SK-N-SH (cell line): Measurements from ENCODE around the gene NFKB2. TPM values are rescaled to one million over a fixed set of nuclear protein-coding genes. Genes with fewer than 3 reads are reported as not detected.

Experiments used
- CTCF ChIA-PET: fragments of 300-600, 350-600 bp; formaldehyde crosslinking; extraction: SDS; loops from one replicate; lab custom pipeline; 2021; lab: Yijun Ruan, JAX
- POLR2A ChIA-PET: fragments of 350-600 bp; sonication (Branson Sonifier 250); formaldehyde crosslinking; extraction: SDS; loops from one replicate; lab custom pipeline; 2020; ENCODE audit warnings: antibody characterized with exemption, inconsistent platforms; lab: Yijun Ruan, JAX
- DNase-seq: peaks from one replicate; pipeline ENCODE4 v3.0.0; 2012
- H2AFZ ChIP-seq: fragments of 200-600 bp; sonication (generic); 2 replicates; pipeline ENCODE4 v1.8.1; 2016; ENCODE audit warnings: antibody characterized with exemption, mild to moderate bottlenecking, low read depth
- H3F3A ChIP-seq: fragments of 200-600 bp; sonication (generic); replicated peaks from 2 replicates; pipeline ENCODE3; 2016; ENCODE audit warnings: antibody characterized with exemption, mild to moderate bottlenecking; ENCODE audit not compliant: insufficient read depth
- H3K27ac ChIP-seq, 2 experiments: fragments of 200-500 bp in 1 of 2; fragments of 200-600 bp in 1 of 2; sonication (Bioruptor generic) in 1 of 2; sonication (generic), shearing (Covaris generic) in 1 of 2; 2 replicates each; pipeline versions ENCODE4 v1.5.1 to v1.6.1; 2014 to 2016; ENCODE audit warnings: low read depth in 2 of 2, inconsistent platforms in 1 of 2, low read length in 1 of 2, mild to moderate bottlenecking in 1 of 2, mixed read lengths in 1 of 2
- H3K27me3 ChIP-seq: fragments of 200-600 bp; sonication (generic), shearing (Covaris generic); 2 replicates; pipeline ENCODE4 v1.6.1; 2016; ENCODE audit warnings: mixed run types; ENCODE audit not compliant: insufficient read depth
- H3K36me3 ChIP-seq, 2 experiments: fragments of 200-500 bp in 1 of 2; fragments of 200-600 bp in 1 of 2; sonication (Bioruptor generic) in 1 of 2; sonication (generic) in 1 of 2; replicated peaks in 1 of 2; 2 replicates each; pipeline versions ENCODE3 to v1.5.1; 2014 to 2016; ENCODE audit warnings: low read length in 1 of 2, mild to moderate bottlenecking in 1 of 2; ENCODE audit not compliant: insufficient read depth in 2 of 2, control insufficient read depth in 1 of 2
- H3K4me1 ChIP-seq, 2 experiments: fragments of 200-500 bp in 1 of 2; fragments of 200-600 bp in 1 of 2; sonication (Bioruptor generic) in 1 of 2; sonication (generic), shearing (Covaris generic) in 1 of 2; 2 replicates each; pipeline versions ENCODE4 v1.5.1 to v1.6.1; 2014 to 2016; ENCODE audit warnings: low read depth in 1 of 2, low read length in 1 of 2, mixed run types in 1 of 2; ENCODE audit not compliant: insufficient read depth in 2 of 2, control insufficient read depth in 1 of 2
- H3K4me2 ChIP-seq: fragments of 200-600 bp; sonication (generic), shearing (Covaris generic); 2 replicates; pipeline ENCODE4 v1.6.1; 2017; ENCODE audit warnings: mixed run types
- H3K4me3 ChIP-seq, 2 experiments: fragments of 200-500 bp in 1 of 2; fragments of 200-600 bp in 1 of 2; sonication (Bioruptor generic) in 1 of 2; sonication (generic), shearing (Covaris generic) in 1 of 2; 2 replicates each; pipeline versions ENCODE4 v1.5.1 to v1.8.1; 2014 to 2016; ENCODE audit warnings: low read depth in 2 of 2, inconsistent platforms in 1 of 2, low read length in 1 of 2, mild to moderate bottlenecking in 1 of 2, mixed read lengths in 1 of 2, moderate library complexity in 1 of 2
- H3K79me2 ChIP-seq: fragments of 200-600 bp; sonication (generic); 2 replicates; pipeline ENCODE4 v1.8.1; 2017; ENCODE audit warnings: mild to moderate bottlenecking; ENCODE audit not compliant: insufficient read depth
- H3K9ac ChIP-seq: fragments of 200-600 bp; sonication (generic); 2 replicates; pipeline ENCODE4 v1.6.1; 2017; ENCODE audit warnings: mixed run types
- H3K9me2 ChIP-seq: fragments of 200-600 bp; sonication (generic); 2 replicates; pipeline ENCODE4 v1.6.1; 2017; ENCODE audit warnings: mixed run types
- H3K9me3 ChIP-seq: fragments of 200-600 bp; sonication (generic); 2 replicates; pipeline ENCODE4 v1.6.1; 2017; ENCODE audit warnings: mixed run types, mild to moderate bottlenecking, moderate library complexity
- H4K20me1 ChIP-seq: fragments of 200-600 bp; sonication (generic); 2 replicates; pipeline ENCODE4 v1.6.1; 2017; ENCODE audit warnings: mild to moderate bottlenecking, mixed run types; ENCODE audit not compliant: insufficient read depth
- CHD2 ChIP-seq: fragments of 150-350 bp; IDR thresholded peaks from 2 replicates; pipeline ENCODE4 v1.6.1; 2018; ENCODE audit warnings: low read length; ENCODE audit not compliant: partially characterized antibody
- ELF1 ChIP-seq: IDR thresholded peaks from 2 replicates; pipeline ENCODE4 v1.4.0; 2012
- EP300 ChIP-seq, 2 experiments: IDR thresholded peaks; 2 replicates each; pipeline versions ENCODE4 v1.4.0 to v1.6.1; 2012; ENCODE audit warnings: borderline replicate concordance in 1 of 2, low read depth in 1 of 2, low read length in 1 of 2
- FOSL2 ChIP-seq: IDR thresholded peaks from 2 replicates; pipeline ENCODE4 v1.4.0; 2012; ENCODE audit warnings: low read depth, mild to moderate bottlenecking, moderate library complexity, borderline replicate concordance
- FOXJ3 ChIP-seq: sonication (generic); formaldehyde crosslinking; IDR thresholded peaks from 2 replicates; pipeline ENCODE4 v1.5.1; 2020; ENCODE audit warnings: mild to moderate bottlenecking, missing genetic modification reagents
- FOXM1 ChIP-seq: IDR thresholded peaks from 2 replicates; pipeline ENCODE4 v1.4.0; 2012; ENCODE audit warnings: low read depth, mild to moderate bottlenecking
- GABPA ChIP-seq: IDR thresholded peaks from 2 replicates; pipeline ENCODE4 v1.4.0; 2012; ENCODE audit warnings: low read depth, mild to moderate bottlenecking
- JUND ChIP-seq: IDR thresholded peaks from 2 replicates; pipeline ENCODE4 v1.4.0; 2012
- MAX ChIP-seq: IDR thresholded peaks from 2 replicates; pipeline ENCODE4 v1.4.0; 2012; ENCODE audit warnings: low read depth
- MEF2A ChIP-seq: IDR thresholded peaks from 2 replicates; pipeline ENCODE4 v1.4.0; 2012; ENCODE audit warnings: low read depth, borderline replicate concordance
- MXI1 ChIP-seq: IDR thresholded peaks from 2 replicates; pipeline ENCODE4 v1.6.1; 2012; ENCODE audit warnings: mild to moderate bottlenecking, low read depth, low read length, improper control_type of control experiment
- NRF1 ChIP-seq: IDR thresholded peaks from 2 replicates; pipeline ENCODE4 v1.6.1; 2012; ENCODE audit warnings: low read depth, mild to moderate bottlenecking, low read length
- PBX3 ChIP-seq: IDR thresholded peaks from 2 replicates; pipeline ENCODE4; 2012
- RAD21 ChIP-seq: IDR thresholded peaks from 2 replicates; pipeline ENCODE4 v1.6.1; 2012; ENCODE audit warnings: mild to moderate bottlenecking, low read length
- RCOR1 ChIP-seq: fragments of 150-350 bp; IDR thresholded peaks from 2 replicates; pipeline ENCODE4 v1.6.1; 2017; ENCODE audit warnings: antibody characterized with exemption, low read length
- RXRA ChIP-seq: IDR thresholded peaks from 2 replicates; pipeline ENCODE4 v1.4.0; 2012; ENCODE audit warnings: low read depth, mild to moderate bottlenecking, borderline replicate concordance
- SIN3A ChIP-seq: IDR thresholded peaks from 2 replicates; pipeline ENCODE4 v1.6.1; 2012; ENCODE audit warnings: low read depth, mild to moderate bottlenecking, low read length, moderate library complexity, borderline replicate concordance
- SMC3 ChIP-seq: IDR thresholded peaks from 2 replicates; pipeline ENCODE4 v1.6.1; 2012; ENCODE audit warnings: low read depth, low read length, improper control_type of control experiment
- TCF12 ChIP-seq: IDR thresholded peaks from 2 replicates; pipeline ENCODE4 v1.4.0; 2012
- YY1 ChIP-seq: IDR thresholded peaks from 2 replicates; pipeline ENCODE4 v1.4.0; 2012; ENCODE audit warnings: low read depth, mild to moderate bottlenecking
- WGBS: methylation state at CpG from one replicate; pipeline ENCODE4 v1.1.6; 2017; ENCODE audit warnings: low lambda C conversion rate; 5-methylcytosine and 5-hydroxymethylcytosine counted together
- polyA plus RNA-seq, 3 experiments: library from polyadenylated mRNA; depleted of rRNA; stranded (reverse); fragments of >200 nt; gene quantifications; 2 replicates each; pipeline ENCODE4 v1.2.3, GENCODE V29; 2012
- TF ChIP-seq, protein P1 (sequence below): IDR thresholded peaks from 2 replicates; pipeline ENCODE4 v1.6.1; 2012; ENCODE audit warnings: mild to moderate bottlenecking, low read depth, low read length, moderate library complexity
- TF ChIP-seq, protein P2 (sequence below): IDR thresholded peaks from 2 replicates; pipeline ENCODE4 v1.4.0; 2012; ENCODE audit warnings: low read depth, borderline replicate concordance
- TF ChIP-seq, protein P3 (sequence below): IDR thresholded peaks from 2 replicates; pipeline ENCODE4 v1.4.0; 2012; ENCODE audit warnings: low read depth, borderline replicate concordance

Gene NFKB2
- polyA plus RNA-seq, 1 of the 3 experiments (the other 2 are of a cell fraction) = 26.6 TPM

DNA sequence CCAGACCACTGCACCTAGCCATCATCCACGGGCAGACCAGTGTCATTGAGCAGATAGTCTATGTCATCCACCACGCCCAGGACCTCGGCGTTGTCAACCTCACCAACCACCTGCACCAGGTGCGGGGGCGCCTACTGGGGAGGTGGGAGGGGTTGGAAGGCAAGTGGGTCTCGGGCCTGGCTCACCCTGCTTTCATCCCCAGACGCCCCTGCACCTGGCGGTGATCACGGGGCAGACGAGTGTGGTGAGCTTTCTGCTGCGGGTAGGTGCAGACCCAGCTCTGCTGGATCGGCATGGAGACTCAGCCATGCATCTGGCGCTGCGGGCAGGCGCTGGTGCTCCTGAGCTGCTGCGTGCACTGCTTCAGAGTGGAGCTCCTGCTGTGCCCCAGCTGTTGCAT lies 4.6 kb downstream of the NFKB2 start (continued):
- TF ChIP-seq, protein P1, sequence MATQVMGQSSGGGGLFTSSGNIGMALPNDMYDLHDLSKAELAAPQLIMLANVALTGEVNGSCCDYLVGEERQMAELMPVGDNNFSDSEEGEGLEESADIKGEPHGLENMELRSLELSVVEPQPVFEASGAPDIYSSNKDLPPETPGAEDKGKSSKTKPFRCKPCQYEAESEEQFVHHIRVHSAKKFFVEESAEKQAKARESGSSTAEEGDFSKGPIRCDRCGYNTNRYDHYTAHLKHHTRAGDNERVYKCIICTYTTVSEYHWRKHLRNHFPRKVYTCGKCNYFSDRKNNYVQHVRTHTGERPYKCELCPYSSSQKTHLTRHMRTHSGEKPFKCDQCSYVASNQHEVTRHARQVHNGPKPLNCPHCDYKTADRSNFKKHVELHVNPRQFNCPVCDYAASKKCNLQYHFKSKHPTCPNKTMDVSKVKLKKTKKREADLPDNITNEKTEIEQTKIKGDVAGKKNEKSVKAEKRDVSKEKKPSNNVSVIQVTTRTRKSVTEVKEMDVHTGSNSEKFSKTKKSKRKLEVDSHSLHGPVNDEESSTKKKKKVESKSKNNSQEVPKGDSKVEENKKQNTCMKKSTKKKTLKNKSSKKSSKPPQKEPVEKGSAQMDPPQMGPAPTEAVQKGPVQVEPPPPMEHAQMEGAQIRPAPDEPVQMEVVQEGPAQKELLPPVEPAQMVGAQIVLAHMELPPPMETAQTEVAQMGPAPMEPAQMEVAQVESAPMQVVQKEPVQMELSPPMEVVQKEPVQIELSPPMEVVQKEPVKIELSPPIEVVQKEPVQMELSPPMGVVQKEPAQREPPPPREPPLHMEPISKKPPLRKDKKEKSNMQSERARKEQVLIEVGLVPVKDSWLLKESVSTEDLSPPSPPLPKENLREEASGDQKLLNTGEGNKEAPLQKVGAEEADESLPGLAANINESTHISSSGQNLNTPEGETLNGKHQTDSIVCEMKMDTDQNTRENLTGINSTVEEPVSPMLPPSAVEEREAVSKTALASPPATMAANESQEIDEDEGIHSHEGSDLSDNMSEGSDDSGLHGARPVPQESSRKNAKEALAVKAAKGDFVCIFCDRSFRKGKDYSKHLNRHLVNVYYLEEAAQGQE = no peak
- TF ChIP-seq GABPA (no peak), FOXJ3 (CRISPR knock-in tag) (no peak), RCOR1 (no peak), MXI1 (no peak), RAD21 (no peak), SIN3A (no peak), TCF12 (no peak), SMC3 (no peak), CHD2 (no peak), ELF1 (no peak), YY1 (no peak), FOXM1 (no peak), MAX (no peak)

- H3K9me3 ChIP-seq = no peaks in the 10 kb centered on the region
- no peaks in the 10 kb centered on the region for H3K36me3 ChIP-seq
- no peak overlapping the region for H3K4me3 ChIP-seq
- no peak overlapping the region for H2AFZ ChIP-seq
- H3K79me2 ChIP-seq = peaks cover 5% of the 10 kb centered on the region; the same call in 1 of the 2 replicates
- WGBS = 91% methylated on average over 12 of the region's 22 CpGs
- POLR2A ChIA-PET = interaction anchor here (0.6 to 1.5 kb wide), 3 partner anchors 8 to 20 kb away, joined by 3 to 5 read pairs (median 4); partner anchors contain the start of gene FBXL15
- H3K27ac ChIP-seq = no peak overlapping the region
- H3K27me3 ChIP-seq = no peaks in the 10 kb centered on the region
- H3F3A ChIP-seq = no peaks in the 10 kb centered on the region
- H3K4me2 ChIP-seq = no peak overlapping the region
- peaks cover 0 to 16% of the 10 kb centered on the region in 2 experiments; a peak in 1 of 4 replicates for H3K4me1 ChIP-seq
- CTCF ChIA-PET = interaction anchor here (1.1 to 16.5 kb wide), 19 partner anchors 10 to 282 kb away, joined by 3 to 359 read pairs (median 10); partner anchors contain the start of genes CUEDC2, ELOVL3, FBXL15 and PITX3
- no peak for DNase-seq
- H3K9ac ChIP-seq = no peak overlapping the region
- H3K9me2 ChIP-seq = no peaks in the 10 kb centered on the region
- H4K20me1 ChIP-seq = no peaks in the 10 kb centered on the region
- no peak for TF ChIP-seq RAD21
- TF ChIP-seq, protein P2, sequence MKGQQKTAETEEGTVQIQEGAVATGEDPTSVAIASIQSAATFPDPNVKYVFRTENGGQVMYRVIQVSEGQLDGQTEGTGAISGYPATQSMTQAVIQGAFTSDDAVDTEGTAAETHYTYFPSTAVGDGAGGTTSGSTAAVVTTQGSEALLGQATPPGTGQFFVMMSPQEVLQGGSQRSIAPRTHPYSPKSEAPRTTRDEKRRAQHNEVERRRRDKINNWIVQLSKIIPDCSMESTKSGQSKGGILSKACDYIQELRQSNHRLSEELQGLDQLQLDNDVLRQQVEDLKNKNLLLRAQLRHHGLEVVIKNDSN = no peak
- TF ChIP-seq, protein P3, sequence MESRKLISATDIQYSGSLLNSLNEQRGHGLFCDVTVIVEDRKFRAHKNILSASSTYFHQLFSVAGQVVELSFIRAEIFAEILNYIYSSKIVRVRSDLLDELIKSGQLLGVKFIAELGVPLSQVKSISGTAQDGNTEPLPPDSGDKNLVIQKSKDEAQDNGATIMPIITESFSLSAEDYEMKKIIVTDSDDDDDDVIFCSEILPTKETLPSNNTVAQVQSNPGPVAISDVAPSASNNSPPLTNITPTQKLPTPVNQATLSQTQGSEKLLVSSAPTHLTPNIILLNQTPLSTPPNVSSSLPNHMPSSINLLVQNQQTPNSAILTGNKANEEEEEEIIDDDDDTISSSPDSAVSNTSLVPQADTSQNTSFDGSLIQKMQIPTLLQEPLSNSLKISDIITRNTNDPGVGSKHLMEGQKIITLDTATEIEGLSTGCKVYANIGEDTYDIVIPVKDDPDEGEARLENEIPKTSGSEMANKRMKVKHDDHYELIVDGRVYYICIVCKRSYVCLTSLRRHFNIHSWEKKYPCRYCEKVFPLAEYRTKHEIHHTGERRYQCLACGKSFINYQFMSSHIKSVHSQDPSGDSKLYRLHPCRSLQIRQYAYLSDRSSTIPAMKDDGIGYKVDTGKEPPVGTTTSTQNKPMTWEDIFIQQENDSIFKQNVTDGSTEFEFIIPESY = no peak
- TF ChIP-seq JUND = no peak
- no peak for TF ChIP-seq RXRA
- TF ChIP-seq EP300 (IDR thresholded peaks at IDR 0.05; ENCODE audit: borderline replicate concordance in 1 of 2, low read depth in 1 of 2, low read length in 1 of 2) = no peak
- no peak for TF ChIP-seq FOXM1
- TF ChIP-seq NRF1 = no peak
- no peak for TF ChIP-seq FOXJ3 (CRISPR knock-in tag)
- TF ChIP-seq FOSL2 = no peak
- no peak for TF ChIP-seq MEF2A
- TF ChIP-seq RCOR1 = no peak
- TF ChIP-seq PBX3 = no peak
Observed at GRCh38 chr10:102400598-102401341, 5.3 kb downstream of the NFKB2 start.
